Measurements from ENCODE around the gene TACR1.

DNA sequence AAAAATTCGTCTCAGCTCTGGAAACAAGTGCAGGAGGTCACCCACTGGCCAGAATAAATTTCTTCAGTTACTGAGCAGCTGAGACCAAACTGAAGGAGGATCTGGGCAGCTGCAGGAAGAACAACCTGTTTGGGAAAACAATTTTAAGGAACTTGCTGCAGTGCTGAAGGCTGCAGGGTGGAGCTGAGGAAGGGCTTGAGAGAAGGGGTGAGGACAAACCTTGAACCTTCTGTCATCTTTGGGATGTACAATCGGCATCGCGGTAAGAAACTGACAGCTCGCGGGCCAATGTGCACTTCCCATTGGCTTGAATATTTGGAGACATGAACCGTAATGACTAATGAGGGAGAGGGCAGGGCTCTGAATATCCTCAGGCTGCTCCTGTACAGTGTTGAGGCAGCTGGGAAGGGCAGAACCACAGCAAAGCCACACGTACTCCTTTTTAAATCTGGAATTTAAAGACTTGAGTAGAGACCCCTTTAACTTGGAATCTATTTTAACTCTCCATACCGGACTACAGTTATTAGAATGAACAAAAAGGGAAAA lies 90.3 kb downstream of the TACR1 start:
- TF ChIP-seq, protein P1, sequence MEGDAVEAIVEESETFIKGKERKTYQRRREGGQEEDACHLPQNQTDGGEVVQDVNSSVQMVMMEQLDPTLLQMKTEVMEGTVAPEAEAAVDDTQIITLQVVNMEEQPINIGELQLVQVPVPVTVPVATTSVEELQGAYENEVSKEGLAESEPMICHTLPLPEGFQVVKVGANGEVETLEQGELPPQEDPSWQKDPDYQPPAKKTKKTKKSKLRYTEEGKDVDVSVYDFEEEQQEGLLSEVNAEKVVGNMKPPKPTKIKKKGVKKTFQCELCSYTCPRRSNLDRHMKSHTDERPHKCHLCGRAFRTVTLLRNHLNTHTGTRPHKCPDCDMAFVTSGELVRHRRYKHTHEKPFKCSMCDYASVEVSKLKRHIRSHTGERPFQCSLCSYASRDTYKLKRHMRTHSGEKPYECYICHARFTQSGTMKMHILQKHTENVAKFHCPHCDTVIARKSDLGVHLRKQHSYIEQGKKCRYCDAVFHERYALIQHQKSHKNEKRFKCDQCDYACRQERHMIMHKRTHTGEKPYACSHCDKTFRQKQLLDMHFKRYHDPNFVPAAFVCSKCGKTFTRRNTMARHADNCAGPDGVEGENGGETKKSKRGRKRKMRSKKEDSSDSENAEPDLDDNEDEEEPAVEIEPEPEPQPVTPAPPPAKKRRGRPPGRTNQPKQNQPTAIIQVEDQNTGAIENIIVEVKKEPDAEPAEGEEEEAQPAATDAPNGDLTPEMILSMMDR (IDR thresholded peaks at IDR 0.05) = no peak
- TF ChIP-seq, protein P2, sequence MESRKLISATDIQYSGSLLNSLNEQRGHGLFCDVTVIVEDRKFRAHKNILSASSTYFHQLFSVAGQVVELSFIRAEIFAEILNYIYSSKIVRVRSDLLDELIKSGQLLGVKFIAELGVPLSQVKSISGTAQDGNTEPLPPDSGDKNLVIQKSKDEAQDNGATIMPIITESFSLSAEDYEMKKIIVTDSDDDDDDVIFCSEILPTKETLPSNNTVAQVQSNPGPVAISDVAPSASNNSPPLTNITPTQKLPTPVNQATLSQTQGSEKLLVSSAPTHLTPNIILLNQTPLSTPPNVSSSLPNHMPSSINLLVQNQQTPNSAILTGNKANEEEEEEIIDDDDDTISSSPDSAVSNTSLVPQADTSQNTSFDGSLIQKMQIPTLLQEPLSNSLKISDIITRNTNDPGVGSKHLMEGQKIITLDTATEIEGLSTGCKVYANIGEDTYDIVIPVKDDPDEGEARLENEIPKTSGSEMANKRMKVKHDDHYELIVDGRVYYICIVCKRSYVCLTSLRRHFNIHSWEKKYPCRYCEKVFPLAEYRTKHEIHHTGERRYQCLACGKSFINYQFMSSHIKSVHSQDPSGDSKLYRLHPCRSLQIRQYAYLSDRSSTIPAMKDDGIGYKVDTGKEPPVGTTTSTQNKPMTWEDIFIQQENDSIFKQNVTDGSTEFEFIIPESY (IDR thresholded peaks at IDR 0.05; ENCODE audit: borderline replicate concordance, low read depth) = no peak
- no peak for TF ChIP-seq YY1 (IDR thresholded peaks at IDR 0.05; ENCODE audit: low read depth)
- TF ChIP-seq TCF12 (IDR thresholded peaks at IDR 0.05) = no peak
- no peak for TF ChIP-seq TAF1 (IDR thresholded peaks at IDR 0.05; ENCODE audit: borderline replicate concordance, low read depth, low read length)
- no peak for TF ChIP-seq EP300 (IDR thresholded peaks at IDR 0.05; ENCODE audit: borderline replicate concordance in 1 of 2, low read depth in 1 of 2, low read length in 1 of 2)
- TF ChIP-seq POLR2AphosphoS5 (IDR thresholded peaks at IDR 0.05; ENCODE audit: low read depth, low read length) = no peak
- TF ChIP-seq, protein P3, sequence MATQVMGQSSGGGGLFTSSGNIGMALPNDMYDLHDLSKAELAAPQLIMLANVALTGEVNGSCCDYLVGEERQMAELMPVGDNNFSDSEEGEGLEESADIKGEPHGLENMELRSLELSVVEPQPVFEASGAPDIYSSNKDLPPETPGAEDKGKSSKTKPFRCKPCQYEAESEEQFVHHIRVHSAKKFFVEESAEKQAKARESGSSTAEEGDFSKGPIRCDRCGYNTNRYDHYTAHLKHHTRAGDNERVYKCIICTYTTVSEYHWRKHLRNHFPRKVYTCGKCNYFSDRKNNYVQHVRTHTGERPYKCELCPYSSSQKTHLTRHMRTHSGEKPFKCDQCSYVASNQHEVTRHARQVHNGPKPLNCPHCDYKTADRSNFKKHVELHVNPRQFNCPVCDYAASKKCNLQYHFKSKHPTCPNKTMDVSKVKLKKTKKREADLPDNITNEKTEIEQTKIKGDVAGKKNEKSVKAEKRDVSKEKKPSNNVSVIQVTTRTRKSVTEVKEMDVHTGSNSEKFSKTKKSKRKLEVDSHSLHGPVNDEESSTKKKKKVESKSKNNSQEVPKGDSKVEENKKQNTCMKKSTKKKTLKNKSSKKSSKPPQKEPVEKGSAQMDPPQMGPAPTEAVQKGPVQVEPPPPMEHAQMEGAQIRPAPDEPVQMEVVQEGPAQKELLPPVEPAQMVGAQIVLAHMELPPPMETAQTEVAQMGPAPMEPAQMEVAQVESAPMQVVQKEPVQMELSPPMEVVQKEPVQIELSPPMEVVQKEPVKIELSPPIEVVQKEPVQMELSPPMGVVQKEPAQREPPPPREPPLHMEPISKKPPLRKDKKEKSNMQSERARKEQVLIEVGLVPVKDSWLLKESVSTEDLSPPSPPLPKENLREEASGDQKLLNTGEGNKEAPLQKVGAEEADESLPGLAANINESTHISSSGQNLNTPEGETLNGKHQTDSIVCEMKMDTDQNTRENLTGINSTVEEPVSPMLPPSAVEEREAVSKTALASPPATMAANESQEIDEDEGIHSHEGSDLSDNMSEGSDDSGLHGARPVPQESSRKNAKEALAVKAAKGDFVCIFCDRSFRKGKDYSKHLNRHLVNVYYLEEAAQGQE (IDR thresholded peaks at IDR 0.05; ENCODE audit: low read depth, low read length) = no peak
